ENCODE measurements around the gene LEFTY1.

GRCh38 chr1:225866981-225867380 lies 22.0 kb downstream of the LEFTY1 start:
- no peak for TF ChIP-seq CTCF (IDR thresholded peaks at IDR 0.05; ENCODE audit: poor library complexity)
- TF ChIP-seq EZH2phosphoT487 (IDR thresholded peaks at IDR 0.05; ENCODE audit: low read depth, severe bottlenecking, unreplicated experiment), result no peak
- TF ChIP-seq EZH2 (IDR thresholded peaks at IDR 0.05; ENCODE audit: borderline replicate concordance), result no peak

All from hepatocyte (in vitro differentiated cells).